Measurements from ENCODE around the gene SEMA6B. TPM values are rescaled to one million over a fixed set of nuclear protein-coding genes. Genes with fewer than 3 reads are reported as not detected.

Gene SEMA6B
- total and polyA plus RNA-seq, 2 of the 8 experiments (the other 6 are each of a cell fraction or from before 2014, with no cell fraction given): 31.3 to 54.4 TPM

- TF ChIP-seq CHD7 (IDR thresholded peaks at IDR 0.05; ENCODE audit: insufficient replicate concordance, low read length): no peak
Measured at GRCh38 chr19:4592445-4592844, 33.0 kb upstream of the SEMA6B start (continued).

Data from H1 (cell line).